ENCODE data around the gene CLDN3. TPM values are rescaled to one million over a fixed set of nuclear protein-coding genes. Genes with fewer than 3 reads are reported as not detected.

CLDN3 gene
- total RNA-seq, 4 donors from 2014 or later: 249 to 330 (median 288) TPM

DNA sequence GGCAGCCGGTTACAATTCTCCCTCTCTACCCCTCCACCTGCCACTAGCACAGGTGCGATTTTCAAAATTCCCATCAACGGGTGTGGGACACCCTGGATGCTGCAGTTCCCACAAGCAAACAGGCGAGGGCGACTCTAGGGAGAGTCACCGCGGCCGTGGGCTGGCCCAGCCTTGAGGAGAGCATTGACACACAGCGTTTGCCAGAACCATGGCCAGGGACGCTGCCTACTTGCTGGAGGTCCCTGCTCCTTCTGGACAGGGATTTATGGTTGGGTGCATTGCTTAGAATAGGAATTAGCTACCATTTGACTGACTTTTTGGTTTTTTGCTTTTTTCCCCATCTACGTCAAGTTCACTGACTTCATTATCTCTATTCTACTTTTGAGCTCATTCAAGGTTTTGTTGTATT lies 41.7 kb upstream of the CLDN3 start:
- TF ChIP-seq, protein P1, sequence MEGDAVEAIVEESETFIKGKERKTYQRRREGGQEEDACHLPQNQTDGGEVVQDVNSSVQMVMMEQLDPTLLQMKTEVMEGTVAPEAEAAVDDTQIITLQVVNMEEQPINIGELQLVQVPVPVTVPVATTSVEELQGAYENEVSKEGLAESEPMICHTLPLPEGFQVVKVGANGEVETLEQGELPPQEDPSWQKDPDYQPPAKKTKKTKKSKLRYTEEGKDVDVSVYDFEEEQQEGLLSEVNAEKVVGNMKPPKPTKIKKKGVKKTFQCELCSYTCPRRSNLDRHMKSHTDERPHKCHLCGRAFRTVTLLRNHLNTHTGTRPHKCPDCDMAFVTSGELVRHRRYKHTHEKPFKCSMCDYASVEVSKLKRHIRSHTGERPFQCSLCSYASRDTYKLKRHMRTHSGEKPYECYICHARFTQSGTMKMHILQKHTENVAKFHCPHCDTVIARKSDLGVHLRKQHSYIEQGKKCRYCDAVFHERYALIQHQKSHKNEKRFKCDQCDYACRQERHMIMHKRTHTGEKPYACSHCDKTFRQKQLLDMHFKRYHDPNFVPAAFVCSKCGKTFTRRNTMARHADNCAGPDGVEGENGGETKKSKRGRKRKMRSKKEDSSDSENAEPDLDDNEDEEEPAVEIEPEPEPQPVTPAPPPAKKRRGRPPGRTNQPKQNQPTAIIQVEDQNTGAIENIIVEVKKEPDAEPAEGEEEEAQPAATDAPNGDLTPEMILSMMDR (IDR thresholded peaks at IDR 0.05): peak; percentile 56 to 87 (median 79)
- TF ChIP-seq POLR2A (IDR thresholded peaks at IDR 0.05): no peak
- H3K4me1 ChIP-seq: peaks cover 0 to 23% of the 10 kb centered on the region in 2 donors
- WGBS, 2 donors: 15 to 22% methylated on average over 11 of the region's 11 CpGs

DNA sequence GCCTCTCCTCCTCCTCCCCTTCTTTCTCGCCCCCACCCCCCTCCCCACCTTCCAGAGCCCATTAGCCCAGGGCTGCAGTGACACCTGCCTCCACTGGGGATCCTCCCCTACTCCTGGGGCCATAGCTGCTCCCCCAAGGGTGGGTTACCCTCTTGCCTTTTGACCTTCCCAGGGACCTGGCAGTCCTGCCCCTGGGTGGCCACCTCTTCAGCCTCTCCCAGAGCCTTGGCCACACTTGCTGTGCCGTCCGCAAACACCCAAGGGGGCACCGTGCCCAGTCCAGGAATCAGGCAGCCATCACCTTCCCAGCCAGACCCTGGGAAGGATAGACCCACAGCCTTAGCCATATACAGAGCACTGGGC lies 40.9 kb upstream of the CLDN3 start:
- no peak overlapping the region for H3K27ac ChIP-seq
- no peaks in the 10 kb centered on the region for H3K36me3 ChIP-seq
- H3K4me1 ChIP-seq: peaks cover 0 to 23% of the 10 kb centered on the region in 2 donors
- intact Hi-C loops (cut with DNase I): loop anchor here (2.0 kb wide), 1 partner anchor 44 kb away; no protein-coding TSS in a partner anchor
- H3K9me3 ChIP-seq: no peaks in the 10 kb centered on the region
- no peak overlapping the region for H3K4me3 ChIP-seq (replicated peaks in 1 of 3)
- TF ChIP-seq POLR2A (IDR thresholded peaks at IDR 0.05): no peak
- TF ChIP-seq, protein P1 (IDR thresholded peaks at IDR 0.05): no peak
- no peak for DNase-seq
- WGBS, 2 donors: 67 to 82% methylated on average over 3 of the region's 4 CpGs
- H3K27me3 ChIP-seq: no peaks in the 10 kb centered on the region

More for the DNA sequence above, 41.7 kb upstream of the CLDN3 start:
- DNase-seq: peak; percentile 72 to 82
- Histone ChIP-seq H3K27ac (no peak overlapping the region), H3K36me3 (no peaks in the 10 kb centered on the region), H3K4me3 (replicated peaks in 1 of 3) (no peak overlapping the region), H3K27me3 (no peaks in the 10 kb centered on the region), H3K9me3 (no peaks in the 10 kb centered on the region)
- intact Hi-C loops (cut with DNase I): loop anchor here (2.0 kb wide), 1 partner anchor 43 kb away; no protein-coding TSS in a partner anchor

DNA sequence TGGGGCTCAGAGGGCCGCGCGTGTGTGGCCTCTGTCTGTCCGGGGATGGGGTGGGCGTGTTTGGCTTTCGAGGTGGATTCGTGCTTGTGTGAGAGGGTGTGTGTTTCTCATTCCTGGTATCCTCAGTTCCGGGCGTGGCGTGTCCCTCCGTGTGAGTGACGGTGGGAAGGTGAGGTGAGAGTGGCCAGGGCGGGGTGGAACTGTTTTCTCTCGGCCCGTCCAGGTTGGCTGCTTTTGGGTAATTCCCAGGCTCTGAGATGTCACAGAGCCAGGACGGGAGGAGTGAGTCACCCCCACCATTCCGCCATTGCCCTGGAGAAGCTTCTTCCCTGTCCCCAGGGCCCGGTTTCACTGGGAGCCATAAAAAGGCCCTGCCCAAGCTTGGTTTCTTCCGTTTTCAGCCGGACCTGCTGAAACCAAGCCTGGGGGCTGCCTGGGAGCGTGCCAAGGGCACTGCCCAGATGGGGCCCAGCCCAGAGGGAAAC lies 39.4 kb upstream of the CLDN3 start:
- peaks cover 0 to 12% of the 10 kb centered on the region in 2 donors for H3K4me1 ChIP-seq
- DNase-seq: peak; percentile 61 to 72
- no peaks in the 10 kb centered on the region for H3K9me3 ChIP-seq
- intact Hi-C loops (cut with DNase I): no loop called here
- no peaks in the 10 kb centered on the region for H3K27me3 ChIP-seq
- no peak overlapping the region for H3K4me3 ChIP-seq (replicated peaks in 1 of 3)
- peak overlapping the region in 2 of 3 donors; percentile 58 to 70 for H3K27ac ChIP-seq
- no peaks in the 10 kb centered on the region for H3K36me3 ChIP-seq
- WGBS, 2 donors: 75 to 78% methylated on average over 9 to 21 of the region's 21 CpGs
- peak in 1 of 2 donors; percentile 28 for TF ChIP-seq POLR2A (IDR thresholded peaks at IDR 0.05)
- TF ChIP-seq, protein P1 (IDR thresholded peaks at IDR 0.05): no peak

DNA sequence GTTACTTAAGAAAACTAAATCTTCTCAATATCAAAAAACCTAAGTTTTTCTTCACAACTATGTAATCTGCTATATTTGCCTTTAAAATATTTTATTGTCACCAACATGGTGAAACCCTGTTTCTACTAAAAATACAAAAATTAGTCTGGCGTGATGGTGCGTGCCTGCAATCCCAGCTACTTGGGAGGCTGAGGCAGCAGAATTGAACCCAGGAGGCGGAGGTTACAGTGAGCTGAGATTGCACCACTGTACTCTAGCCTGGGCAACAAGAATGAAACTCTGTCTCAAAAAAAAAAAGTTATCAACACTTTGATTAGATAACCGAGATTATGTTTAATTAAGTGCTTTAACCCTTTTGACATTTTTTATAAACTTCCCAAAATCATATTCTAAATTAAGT lies 32.4 kb upstream of the CLDN3 start:
- no peak overlapping the region for H3K4me3 ChIP-seq (replicated peaks in 1 of 3)
- no peaks in the 10 kb centered on the region for H3K36me3 ChIP-seq
- H3K9me3 ChIP-seq: no peaks in the 10 kb centered on the region
- H3K4me1 ChIP-seq: no peaks in the 10 kb centered on the region
- DNase-seq: no peak
- no peak overlapping the region for H3K27ac ChIP-seq
- H3K27me3 ChIP-seq: no peaks in the 10 kb centered on the region
- intact Hi-C loops (cut with DNase I): no loop called here
- 86 to 92% methylated on average over 4 of the region's 4 CpGs for WGBS, 2 donors
- TF ChIP-seq POLR2A (IDR thresholded peaks at IDR 0.05): no peak
- TF ChIP-seq, protein P1 (IDR thresholded peaks at IDR 0.05): no peak

DNA sequence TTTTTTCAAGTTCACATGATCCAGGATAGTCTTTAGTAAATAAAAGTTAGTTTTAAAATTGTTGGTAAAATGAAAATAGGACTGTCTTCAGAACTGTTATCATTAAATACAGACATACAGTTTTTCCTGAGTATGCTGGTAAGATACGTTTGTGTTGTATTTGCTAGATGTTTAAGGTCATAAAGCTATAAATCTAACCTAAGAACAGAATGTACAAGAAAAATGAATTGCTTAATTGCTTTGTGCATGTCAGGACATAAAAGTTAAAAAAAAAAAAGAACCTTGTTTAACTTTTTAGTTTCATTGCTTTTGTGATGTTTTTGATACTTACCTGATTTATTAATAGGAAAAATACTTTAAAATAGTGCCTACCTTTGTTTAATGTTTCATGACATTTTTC lies 31.5 kb upstream of the CLDN3 start:
- intact Hi-C loops (cut with DNase I): no loop called here
- peaks cover 0 to 5% of the 10 kb centered on the region in 2 donors for H3K4me1 ChIP-seq
- no peak overlapping the region for H3K4me3 ChIP-seq (replicated peaks in 1 of 3)
- no peak for TF ChIP-seq POLR2A (IDR thresholded peaks at IDR 0.05)
- TF ChIP-seq, protein P1 (IDR thresholded peaks at IDR 0.05): no peak
- H3K27me3 ChIP-seq: no peaks in the 10 kb centered on the region
- no peak overlapping the region for H3K27ac ChIP-seq
- 78 to 85% methylated on average over 1 of the region's 1 CpG for WGBS, 2 donors
- H3K9me3 ChIP-seq: no peaks in the 10 kb centered on the region
- no peak for DNase-seq
- no peaks in the 10 kb centered on the region for H3K36me3 ChIP-seq
